Skin epidermis (tissue), 12 donors: ENCODE data around the gene ADAM12.
A peak's percentile ranks its signal among the peaks of the same experiment; 100 is the strongest.
"Not testable (repeated sequence)": the region's sequence is repeated elsewhere in the genome, so short reads cannot be mapped to it uniquely, and the experiment has no call there.

Experiments
- H3K27ac ChIP-seq, 21 experiments: fragments of 200-600 bp; sonication (generic) in 11 of 21; one replicate each; pipeline ENCODE4 v1.5.0; 2020; ENCODE audit warnings: mild to moderate bottlenecking in 3 of 21, inconsistent platforms in 2 of 21, moderate library complexity in 2 of 21
- H3K4me3 ChIP-seq, 7 experiments: fragments of 200-600 bp; sonication (generic) in 2 of 7; one replicate each; pipeline ENCODE4 v1.5.0; 2020; ENCODE audit warnings: inconsistent platforms in 2 of 7, mild to moderate bottlenecking in 2 of 7, moderate library complexity in 1 of 7

The ADAM12 gene

GRCh38 chr10:126199221-126199998 lies 188.9 kb downstream of the ADAM12 start:
- Histone ChIP-seq H3K4me3 (no peak overlapping the region), H3K27ac (peak overlapping the region in 2 of 21 experiments; percentile 33)

- peak overlapping the region in 1 of 21 experiments; percentile 33 for H3K27ac ChIP-seq
- H3K4me3 ChIP-seq: no peak overlapping the region
Observed at GRCh38 chr10:126198681-126199080, 189.6 kb downstream of the ADAM12 start.

GRCh38 chr10:126197036-126197543 lies 191.2 kb downstream of the ADAM12 start:
- H3K4me3 ChIP-seq: no peak overlapping the region
- no peak overlapping the region for H3K27ac ChIP-seq

- no peak overlapping the region for H3K27ac ChIP-seq
Observed at GRCh38 chr10:126196281-126196680, 192.0 kb downstream of the ADAM12 start.

GRCh38 chr10:126191192-126191591 lies 197.1 kb downstream of the ADAM12 start:
- no peak overlapping the region for H3K4me3 ChIP-seq
- H3K27ac ChIP-seq: no peak overlapping the region

More at GRCh38 chr10:126196281-126196680, 192.0 kb downstream of the ADAM12 start:
- no peak overlapping the region for H3K4me3 ChIP-seq

GRCh38 chr10:126188679-126189200 lies 199.5 kb downstream of the ADAM12 start:
- no peak overlapping the region for H3K27ac ChIP-seq

GRCh38 chr10:126187399-126187798 lies 200.9 kb downstream of the ADAM12 start:
- Histone ChIP-seq H3K27ac (no peak overlapping the region), H3K4me3 (no peak overlapping the region)

More at GRCh38 chr10:126188679-126189200, 199.5 kb downstream of the ADAM12 start:
- H3K4me3 ChIP-seq: no peak overlapping the region

- H3K4me3 ChIP-seq: no peak overlapping the region
- peak overlapping the region in 1 of 21 experiments; percentile 9 for H3K27ac ChIP-seq
Observed at GRCh38 chr10:126186766-126187165, 201.5 kb downstream of the ADAM12 start.

GRCh38 chr10:126185676-126186447 lies 202.4 kb downstream of the ADAM12 start:
- no peak overlapping the region for H3K4me3 ChIP-seq

GRCh38 chr10:126181626-126182025 lies 206.7 kb downstream of the ADAM12 start:
- Histone ChIP-seq H3K27ac (no peak overlapping the region), H3K4me3 (no peak overlapping the region)

More at GRCh38 chr10:126185676-126186447, 202.4 kb downstream of the ADAM12 start:
- no peak overlapping the region for H3K27ac ChIP-seq

- H3K27ac ChIP-seq: no peak overlapping the region
- H3K4me3 ChIP-seq: no peak overlapping the region
Observed at GRCh38 chr10:126179637-126180036, 208.6 kb downstream of the ADAM12 start.

- no peak overlapping the region for H3K4me3 ChIP-seq
- no peak overlapping the region for H3K27ac ChIP-seq
Observed at GRCh38 chr10:126177417-126178030, 210.8 kb downstream of the ADAM12 start.

GRCh38 chr10:126175641-126176262 lies 212.5 kb downstream of the ADAM12 start:
- Histone ChIP-seq H3K27ac (no peak overlapping the region), H3K4me3 (no peak overlapping the region)

- H3K4me3 ChIP-seq, H3K27ac ChIP-seq: not testable (repeated sequence)
Observed at GRCh38 chr10:126172755-126173154, 215.5 kb downstream of the ADAM12 start.

GRCh38 chr10:126171555-126171954 lies 216.7 kb downstream of the ADAM12 start:
- H3K27ac ChIP-seq: peak overlapping the region in 11 of 21 experiments; percentile 1 to 57 (median 27)
- H3K4me3 ChIP-seq: no peak overlapping the region

GRCh38 chr10:126170776-126171175 lies 217.5 kb downstream of the ADAM12 start:
- peak overlapping the region in 11 of 21 experiments; percentile 1 to 54 (median 24) for H3K27ac ChIP-seq
- H3K4me3 ChIP-seq: no peak overlapping the region

- peak overlapping the region in 8 of 21 experiments; percentile 1 to 54 (median 16) for H3K27ac ChIP-seq
- no peak overlapping the region for H3K4me3 ChIP-seq
Observed at GRCh38 chr10:126170371-126170770, 217.9 kb downstream of the ADAM12 start.

GRCh38 chr10:126169899-126170298 lies 218.4 kb downstream of the ADAM12 start:
- peak overlapping the region in 6 of 21 experiments; percentile 4 to 54 (median 26) for H3K27ac ChIP-seq
- no peak overlapping the region for H3K4me3 ChIP-seq

GRCh38 chr10:126166797-126167196 lies 221.5 kb downstream of the ADAM12 start:
- Histone ChIP-seq H3K4me3 (no peak overlapping the region), H3K27ac (peak overlapping the region in 1 of 21 experiments; percentile 3)
